ENCODE measurements around the gene TRIP6. TPM values are rescaled to one million over a fixed set of nuclear protein-coding genes. Genes with fewer than 3 reads are reported as not detected.
A peak's percentile ranks its signal among the peaks of the same experiment; 100 is the strongest.
"Not testable (repeated sequence)": the region's sequence is repeated elsewhere in the genome, so short reads cannot be mapped to it uniquely, and the experiment has no call there.

TRIP6 gene
- total and polyA plus RNA-seq, 5 donors from 2014 or later, result 2.8 to 8.4 (median 3.7) TPM

DNA sequence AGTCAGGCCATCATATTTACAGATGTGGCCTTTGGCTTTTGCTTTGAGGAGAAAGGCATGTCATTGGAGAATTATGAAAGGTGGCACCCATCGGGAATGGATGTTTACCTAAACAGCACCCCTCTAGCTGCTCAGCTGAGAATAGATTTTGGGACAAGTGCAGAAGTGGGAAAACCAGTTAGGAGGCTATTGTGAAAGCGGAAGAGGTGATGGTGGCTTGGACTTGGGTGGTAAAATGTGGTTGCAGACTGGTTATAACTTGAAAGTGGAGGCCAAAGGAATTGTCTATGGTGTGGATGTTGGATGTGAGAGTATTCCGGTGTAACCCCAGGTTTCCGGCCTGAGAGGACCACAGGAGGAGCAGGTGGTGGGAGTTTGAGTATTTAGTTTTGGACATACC lies 19.8 kb upstream of the TRIP6 start:
- peaks cover 4% of the 10 kb centered on the region for H3K36me3 Mint-ChIP-seq
- H3K4me1 Mint-ChIP-seq, result peaks cover 0 to 8% (median 5%) of the 10 kb centered on the region in 4 donors
- Histone ChIP-seq H3K9me3 (ENCODE audit: control insufficient read depth in 2 of 2, low read length in 2 of 2) (no peaks in the 10 kb centered on the region), H3K27ac (ENCODE audit: insufficient read depth, low read length, poor library complexity, severe bottlenecking) (no peak overlapping the region), H3K27me3 (ENCODE audit: control insufficient read depth, insufficient read depth, low read length) (no peaks in the 10 kb centered on the region), H3K36me3 (ENCODE audit: control insufficient read depth, insufficient read depth, low read length) (no peaks in the 10 kb centered on the region), H3K4me3 (ENCODE audit: low read depth, low read length) (no peak overlapping the region), H3K4me1 (ENCODE audit: control insufficient read depth, insufficient read depth, low read length, poor library complexity, severe bottlenecking) (peaks cover 8% of the 10 kb centered on the region)
- ATAC-seq (ENCODE audit: low read depth in 2 of 2) (no peak), DNase-seq (no peak)
- H3K27ac Mint-ChIP-seq, result peak overlapping the region in 1 of 3 donors; percentile 77
- peak overlapping the region in 1 of 4 donors; percentile 80 for H3K4me3 Mint-ChIP-seq
- H3K27me3 Mint-ChIP-seq, result no peaks in the 10 kb centered on the region
- no peaks in the 10 kb centered on the region for H3K9me3 Mint-ChIP-seq

DNA sequence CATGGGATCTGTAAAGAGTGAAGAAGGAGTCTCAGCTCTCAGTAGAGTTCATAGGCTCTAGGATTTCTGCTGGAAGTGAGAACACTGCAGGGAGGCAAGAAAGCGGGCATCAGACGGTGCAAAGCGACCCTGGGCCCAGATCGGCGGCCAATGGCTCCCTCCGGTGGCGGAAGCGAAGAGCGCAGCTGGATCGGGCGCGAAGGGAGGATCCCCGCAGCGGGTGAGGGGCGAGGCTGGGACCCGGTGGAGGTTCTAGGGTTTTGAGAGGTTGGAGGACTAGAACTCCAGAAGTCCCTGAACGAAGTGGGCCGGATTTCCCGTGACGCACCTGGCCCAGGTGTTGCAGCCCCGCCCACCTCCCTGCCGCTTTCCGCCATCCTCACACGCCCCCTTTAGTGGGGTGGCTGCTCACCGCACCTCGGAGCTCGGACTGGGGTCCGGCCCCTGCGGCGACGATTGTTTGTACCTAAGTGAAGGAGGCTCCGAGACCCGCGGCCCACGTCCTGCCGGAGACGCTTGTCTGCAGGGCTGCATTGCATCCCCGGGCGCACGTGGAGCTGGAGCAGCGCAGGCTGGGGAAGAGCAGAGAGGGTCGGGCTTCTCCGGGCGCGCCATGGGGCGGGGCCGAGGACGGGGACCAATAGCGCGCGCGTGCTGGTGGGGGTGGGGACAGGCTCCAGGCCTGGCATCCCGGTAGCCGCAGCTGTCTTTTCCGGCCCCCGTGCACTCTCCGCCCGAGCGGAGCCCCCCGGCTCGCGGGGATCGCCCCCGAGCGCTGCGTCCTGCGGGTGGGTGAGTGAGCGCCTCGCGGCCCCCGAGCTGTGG lies 14.9 kb upstream of the TRIP6 start, which contains the start of gene SLC12A9:
Gene SLC12A9 (plus strand): TSS at position 666 of the 825 bp plus-strand sequence. CDS start 1,485 bp downstream, outside the sequence.
- no peaks in the 10 kb centered on the region for H3K27me3 ChIP-seq (ENCODE audit: control insufficient read depth, insufficient read depth, low read length)
- Mint-ChIP-seq H3K4me3 (peak within 1 kb of the TSS; percentile 87 to 94 (median 90)), H3K9me3 (no peaks in the 10 kb centered on the region), H3K36me3 (peaks cover 10% of the 10 kb centered on the region), H3K4me1 (peaks cover 0 to 35% (median 17%) of the 10 kb centered on the region in 4 donors), H3K27ac (peak within 1 kb of the TSS; percentile 66 to 94 (median 92)), H3K27me3 (no peaks in the 10 kb centered on the region)
- H3K36me3 ChIP-seq (ENCODE audit: control insufficient read depth, insufficient read depth, low read length), result peaks cover 2% of the 10 kb centered on the region
- ATAC-seq (ENCODE audit: low read depth in 2 of 2), result peak; percentile 95 to 96
- no peaks in the 10 kb centered on the region for H3K9me3 ChIP-seq (ENCODE audit: control insufficient read depth in 2 of 2, low read length in 2 of 2)
- peaks cover 25% of the 10 kb centered on the region for H3K4me1 ChIP-seq (ENCODE audit: control insufficient read depth, insufficient read depth, low read length, poor library complexity, severe bottlenecking)
- peak within 1 kb of the TSS; percentile 87 for H3K4me3 ChIP-seq (ENCODE audit: low read depth, low read length)
- DNase-seq, result peak; percentile 81 to 92 (median 85)
- H3K27ac ChIP-seq (ENCODE audit: insufficient read depth, low read length, poor library complexity, severe bottlenecking), result peak within 1 kb of the TSS; percentile 78

- H3K27me3 ChIP-seq (ENCODE audit: control insufficient read depth, insufficient read depth, low read length), result no peaks in the 10 kb centered on the region
- no peak overlapping the region for H3K4me3 ChIP-seq (ENCODE audit: low read depth, low read length)
- no peaks in the 10 kb centered on the region for H3K9me3 Mint-ChIP-seq
- H3K27me3 Mint-ChIP-seq, result no peaks in the 10 kb centered on the region
- H3K4me1 Mint-ChIP-seq, result peaks cover 0 to 34% (median 17%) of the 10 kb centered on the region in 4 donors
- H3K27ac ChIP-seq (ENCODE audit: insufficient read depth, low read length, poor library complexity, severe bottlenecking), result no peak overlapping the region
- no peak for ATAC-seq (ENCODE audit: low read depth in 2 of 2)
- peaks cover 10% of the 10 kb centered on the region for H3K36me3 ChIP-seq (ENCODE audit: control insufficient read depth, insufficient read depth, low read length)
- H3K4me3 Mint-ChIP-seq, result peak overlapping the region; percentile 27 to 94 (median 88)
- peak overlapping the region in 1 of 3 donors; percentile 65 for H3K27ac Mint-ChIP-seq
- DNase-seq, result no peak
- no peaks in the 10 kb centered on the region for H3K9me3 ChIP-seq (ENCODE audit: control insufficient read depth in 2 of 2, low read length in 2 of 2)
- peaks cover 14% of the 10 kb centered on the region for H3K36me3 Mint-ChIP-seq
- peaks cover 25% of the 10 kb centered on the region for H3K4me1 ChIP-seq (ENCODE audit: control insufficient read depth, insufficient read depth, low read length, poor library complexity, severe bottlenecking)
Measured at GRCh38 chr7:100854146-100854895, 12.9 kb upstream of the TRIP6 start.

GRCh38 chr7:100854899-100855298 lies 12.3 kb upstream of the TRIP6 start:
- H3K27me3 Mint-ChIP-seq; ATAC-seq (ENCODE audit: low read depth in 2 of 2); H3K27me3 ChIP-seq (ENCODE audit: control insufficient read depth, insufficient read depth, low read length); H3K4me3 ChIP-seq (ENCODE audit: low read depth, low read length); H3K9me3 Mint-ChIP-seq; DNase-seq; H3K27ac ChIP-seq (ENCODE audit: insufficient read depth, low read length, poor library complexity, severe bottlenecking); H3K9me3 ChIP-seq (ENCODE audit: control insufficient read depth in 2 of 2, low read length in 2 of 2): not testable (repeated sequence)
- peaks cover 0 to 34% (median 17%) of the 10 kb centered on the region in 4 donors for H3K4me1 Mint-ChIP-seq
- Histone ChIP-seq H3K4me1 (ENCODE audit: control insufficient read depth, insufficient read depth, low read length, poor library complexity, severe bottlenecking) (peaks cover 25% of the 10 kb centered on the region), H3K36me3 (ENCODE audit: control insufficient read depth, insufficient read depth, low read length) (peaks cover 15% of the 10 kb centered on the region)
- H3K27ac Mint-ChIP-seq, result peak overlapping the region in 1 of 3 donors; percentile 26
- peak overlapping the region in 2 of 4 donors; percentile 33 to 87 for H3K4me3 Mint-ChIP-seq
- H3K36me3 Mint-ChIP-seq, result peaks cover 20% of the 10 kb centered on the region

DNA sequence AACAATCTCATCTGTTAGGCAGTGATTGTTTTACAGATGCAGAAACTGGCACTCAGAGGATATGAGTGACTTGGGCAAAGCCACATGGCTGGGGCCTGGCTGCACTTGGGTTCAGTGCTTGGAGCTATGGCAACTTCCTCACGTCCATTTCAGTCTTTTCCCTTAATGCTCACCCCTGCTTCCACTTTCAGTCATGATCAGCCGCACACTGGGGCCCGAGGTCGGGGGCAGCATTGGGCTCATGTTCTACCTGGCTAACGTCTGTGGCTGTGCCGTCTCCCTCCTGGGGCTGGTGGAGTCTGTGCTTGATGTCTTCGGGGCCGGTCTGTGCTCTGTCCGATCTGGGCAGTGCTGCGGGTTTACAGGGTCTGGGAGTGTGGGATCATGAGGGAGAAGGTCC lies 11.7 kb upstream of the TRIP6 start:
- Mint-ChIP-seq H3K36me3 (peaks cover 25% of the 10 kb centered on the region), H3K4me1 (peaks cover 0 to 34% (median 17%) of the 10 kb centered on the region in 4 donors), H3K4me3 (peak overlapping the region in 3 of 4 donors; percentile 17 to 87 (median 36)), H3K9me3 (no peaks in the 10 kb centered on the region), H3K27ac (peak overlapping the region in 1 of 3 donors; percentile 57), H3K27me3 (no peaks in the 10 kb centered on the region)
- H3K36me3 ChIP-seq (ENCODE audit: control insufficient read depth, insufficient read depth, low read length), result peaks cover 21% of the 10 kb centered on the region
- DNase-seq, result no peak
- H3K4me3 ChIP-seq (ENCODE audit: low read depth, low read length), result no peak overlapping the region
- H3K27me3 ChIP-seq (ENCODE audit: control insufficient read depth, insufficient read depth, low read length), result no peaks in the 10 kb centered on the region
- H3K9me3 ChIP-seq (ENCODE audit: control insufficient read depth in 2 of 2, low read length in 2 of 2), result no peaks in the 10 kb centered on the region
- H3K27ac ChIP-seq (ENCODE audit: insufficient read depth, low read length, poor library complexity, severe bottlenecking), result no peak overlapping the region
- ATAC-seq (ENCODE audit: low read depth in 2 of 2), result no peak
- H3K4me1 ChIP-seq (ENCODE audit: control insufficient read depth, insufficient read depth, low read length, poor library complexity, severe bottlenecking), result peaks cover 25% of the 10 kb centered on the region

GRCh38 chr7:100856871-100857282 lies 10.3 kb upstream of the TRIP6 start:
- Mint-ChIP-seq H3K9me3 (no peaks in the 10 kb centered on the region), H3K4me3 (peak overlapping the region in 1 of 4 donors; percentile 65), H3K36me3 (peaks cover 30% of the 10 kb centered on the region), H3K4me1 (peaks cover 0 to 33% (median 15%) of the 10 kb centered on the region in 4 donors), H3K27me3 (no peaks in the 10 kb centered on the region), H3K27ac (no peak overlapping the region)
- Histone ChIP-seq H3K4me1 (ENCODE audit: control insufficient read depth, insufficient read depth, low read length, poor library complexity, severe bottlenecking) (peaks cover 21% of the 10 kb centered on the region), H3K36me3 (ENCODE audit: control insufficient read depth, insufficient read depth, low read length) (peaks cover 27% of the 10 kb centered on the region), H3K9me3 (ENCODE audit: control insufficient read depth in 2 of 2, low read length in 2 of 2) (no peaks in the 10 kb centered on the region), H3K27me3 (ENCODE audit: control insufficient read depth, insufficient read depth, low read length) (no peaks in the 10 kb centered on the region), H3K27ac (ENCODE audit: insufficient read depth, low read length, poor library complexity, severe bottlenecking) (no peak overlapping the region), H3K4me3 (ENCODE audit: low read depth, low read length) (no peak overlapping the region)
- DNase-seq (no peak), ATAC-seq (ENCODE audit: low read depth in 2 of 2) (no peak)

GRCh38 chr7:100859856-100860255 lies 7.3 kb upstream of the TRIP6 start:
- Mint-ChIP-seq H3K36me3 (peaks cover 37% of the 10 kb centered on the region), H3K27me3 (no peaks in the 10 kb centered on the region), H3K4me1 (peaks cover 0 to 12% (median 4%) of the 10 kb centered on the region in 4 donors), H3K4me3 (no peak overlapping the region), H3K9me3 (no peaks in the 10 kb centered on the region), H3K27ac (no peak overlapping the region)
- Histone ChIP-seq H3K36me3 (ENCODE audit: control insufficient read depth, insufficient read depth, low read length) (peaks cover 47% of the 10 kb centered on the region), H3K9me3 (ENCODE audit: control insufficient read depth in 2 of 2, low read length in 2 of 2) (no peaks in the 10 kb centered on the region), H3K27ac (ENCODE audit: insufficient read depth, low read length, poor library complexity, severe bottlenecking) (no peak overlapping the region), H3K4me1 (ENCODE audit: control insufficient read depth, insufficient read depth, low read length, poor library complexity, severe bottlenecking) (no peaks in the 10 kb centered on the region), H3K27me3 (ENCODE audit: control insufficient read depth, insufficient read depth, low read length) (no peaks in the 10 kb centered on the region), H3K4me3 (ENCODE audit: low read depth, low read length) (no peak overlapping the region)
- ATAC-seq (ENCODE audit: low read depth in 2 of 2) (no peak), DNase-seq (no peak)
